OCI-LY3 (cell line): ENCODE results near the gene MOXD1.
A peak's percentile ranks its signal among the peaks of the same experiment; 100 is the strongest.

Experiments used
- H2AFZ ChIP-seq: fragments of 200-600, 300-600 bp; shearing (Covaris generic); 2 replicates; pipeline ENCODE4 v1.6.0; 2014; ENCODE audit warnings: antibody characterized with exemption, low read depth, low read length
- H3K27ac ChIP-seq: fragments of 200-600, 300-600 bp; sonication (generic); 2 replicates; pipeline ENCODE4 v1.5.1; 2014; ENCODE audit warnings: mild to moderate bottlenecking, low read length, moderate library complexity, mixed read lengths
- H3K27me3 ChIP-seq: fragments of 200-600, 300-600 bp; sonication (generic); 2 replicates; pipeline ENCODE4 v1.6.1; 2014; ENCODE audit warnings: low read depth, low read length, mixed read lengths
- H3K36me3 ChIP-seq: fragments of 200-600, 300-600 bp; sonication (generic); replicated peaks from 2 replicates; pipeline ENCODE3; 2014; ENCODE audit warnings: low read depth, low read length, mixed read lengths
- H3K4me1 ChIP-seq: fragments of 300-600, 200-600 bp; sonication (generic); 2 replicates; pipeline ENCODE4 v1.6.1; 2014; ENCODE audit warnings: low read length, mixed read lengths
- H3K4me2 ChIP-seq: fragments of 200-600, 300-600 bp; sonication (generic); 2 replicates; pipeline ENCODE4 v1.6.1; 2014; ENCODE audit warnings: low read length, mixed read lengths
- H3K4me3 ChIP-seq: fragments of 300-600, 200-600 bp; sonication (generic); 2 replicates; pipeline ENCODE4 v1.5.1; 2014; ENCODE audit warnings: antibody characterized with exemption, mild to moderate bottlenecking, low read length, moderate library complexity
- H3K79me2 ChIP-seq: fragments of 300-600, 200-600 bp; shearing (Covaris generic); 2 replicates; pipeline ENCODE4 v1.6.1; 2014; ENCODE audit warnings: mild to moderate bottlenecking, low read length, mixed read lengths
- H3K9ac ChIP-seq: fragments of 300-600, 200-600 bp; shearing (Covaris generic); 2 replicates; pipeline ENCODE4 v1.6.0; 2014; ENCODE audit warnings: mild to moderate bottlenecking, low read length, moderate library complexity
- H3K9me3 ChIP-seq: fragments of 200-600, 300-600 bp; shearing (Covaris generic); 2 replicates; pipeline ENCODE4 v1.6.1; 2014; ENCODE audit warnings: low read length, mixed read lengths; ENCODE audit not compliant: insufficient read depth
- H4K20me1 ChIP-seq: fragments of 200-600, 300-600 bp; sonication (generic); 2 replicates; pipeline ENCODE4 v1.6.1; 2016; ENCODE audit warnings: low read length, mixed read lengths; ENCODE audit not compliant: insufficient read depth
- CTCF ChIP-seq: fragments of 200-600, 300-600 bp; sonication (generic); IDR thresholded peaks from 2 replicates; pipeline ENCODE4 v1.5.1; 2014; ENCODE audit warnings: antibody characterized with exemption, low read length, low read depth
- EZH2phosphoT487 ChIP-seq: fragments of 200-600 bp; shearing (Covaris generic); IDR thresholded peaks from 2 replicates; pipeline ENCODE4 v1.6.1; 2018; ENCODE audit warnings: antibody characterized with exemption, mixed run types, low read depth

The MOXD1 gene

GRCh38 chr6:132268209-132268608 is 133.1 kb downstream of the MOXD1 start:
- H3K4me1 ChIP-seq, result peaks cover 26% of the 10 kb centered on the region
- H3K4me2 ChIP-seq, result peak overlapping the region; percentile 63

DNA sequence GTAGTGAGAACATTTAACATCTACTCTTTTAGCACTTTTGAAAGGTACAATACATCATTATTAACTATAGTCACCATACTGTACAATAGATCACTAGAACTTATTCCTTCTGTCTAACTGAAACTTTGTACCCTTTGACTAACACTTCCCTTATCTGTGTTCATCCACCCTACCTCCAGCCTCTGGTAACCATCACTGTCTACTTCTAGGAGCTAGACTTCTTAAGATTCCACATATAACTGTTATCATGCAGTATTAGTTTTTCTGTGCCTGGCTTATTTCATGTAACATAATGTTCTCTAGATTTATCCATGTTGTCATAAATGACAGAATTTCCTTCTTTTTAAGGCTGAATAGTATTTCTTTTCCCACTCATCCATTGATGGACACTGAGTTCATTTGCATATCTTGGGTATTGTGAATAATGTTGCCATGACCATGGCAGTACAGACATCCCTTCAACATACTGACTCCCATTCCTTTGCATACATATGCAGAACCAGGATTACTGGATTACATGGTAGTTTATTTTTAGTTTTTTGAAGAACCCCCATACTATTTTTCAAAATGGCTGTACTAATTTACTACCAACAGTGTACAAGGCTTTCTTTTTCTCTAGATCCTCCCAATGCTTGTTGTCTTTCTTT is 135.7 kb downstream of the MOXD1 start:
- Histone ChIP-seq H3K36me3 (no peaks in the 10 kb centered on the region), H3K4me1 (peaks cover 17% of the 10 kb centered on the region), H3K9ac (no peak overlapping the region), H3K4me3 (no peak overlapping the region), H4K20me1 (no peaks in the 10 kb centered on the region), H3K79me2 (no peaks in the 10 kb centered on the region), H2AFZ (no peak overlapping the region), H3K9me3 (no peaks in the 10 kb centered on the region), H3K27me3 (peaks cover 7% of the 10 kb centered on the region), H3K4me2 (no peak overlapping the region), H3K27ac (no peak overlapping the region)
- TF ChIP-seq EZH2phosphoT487, result no peak
- TF ChIP-seq CTCF, result no peak

More at GRCh38 chr6:132268209-132268608, 133.1 kb downstream of the MOXD1 start:
- no peak for TF ChIP-seq CTCF
- TF ChIP-seq EZH2phosphoT487, result no peak
- H3K4me3 ChIP-seq, result peak overlapping the region; percentile 28
- H3K36me3 ChIP-seq, result no peaks in the 10 kb centered on the region
- H3K79me2 ChIP-seq, result no peaks in the 10 kb centered on the region
- no peak overlapping the region for H2AFZ ChIP-seq
- no peak overlapping the region for H3K9ac ChIP-seq
- H3K27ac ChIP-seq, result no peak overlapping the region
- peaks cover 5% of the 10 kb centered on the region; the same call in 1 of the 2 replicates for H3K27me3 ChIP-seq
- H3K9me3 ChIP-seq, result no peaks in the 10 kb centered on the region
- no peaks in the 10 kb centered on the region for H4K20me1 ChIP-seq

DNA sequence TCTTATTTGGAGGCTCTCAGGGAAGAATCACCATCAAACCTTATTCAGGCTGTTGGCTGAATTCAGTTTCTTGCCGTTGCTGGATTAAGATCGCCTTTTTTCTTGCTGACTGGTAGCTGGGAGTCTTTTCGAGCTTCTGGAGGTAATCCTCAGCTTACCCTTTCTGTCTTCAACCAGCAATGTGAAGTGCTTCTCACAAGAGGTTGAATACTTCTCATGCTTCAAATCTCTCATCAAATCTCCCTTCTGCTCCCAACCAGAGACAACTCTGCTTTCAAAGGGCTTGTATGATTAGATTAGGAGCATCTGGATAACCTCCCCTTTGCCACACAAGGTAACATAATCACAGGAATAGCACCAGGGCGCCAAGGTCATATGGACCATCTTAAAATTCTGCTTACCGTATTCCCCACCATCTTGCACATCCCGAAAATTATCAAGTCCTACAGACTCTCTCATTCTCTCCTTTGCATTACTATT is 137.2 kb downstream of the MOXD1 start:
- Histone ChIP-seq H3K9ac (no peak overlapping the region), H3K9me3 (no peaks in the 10 kb centered on the region), H2AFZ (no peak overlapping the region), H3K4me2 (no peak overlapping the region), H3K36me3 (no peaks in the 10 kb centered on the region), H3K4me3 (no peak overlapping the region), H3K4me1 (peaks cover 15% of the 10 kb centered on the region), H3K79me2 (no peaks in the 10 kb centered on the region), H4K20me1 (no peaks in the 10 kb centered on the region), H3K27ac (no peak overlapping the region), H3K27me3 (peaks cover 8% of the 10 kb centered on the region)
- no peak for TF ChIP-seq EZH2phosphoT487
- TF ChIP-seq CTCF, result no peak

DNA sequence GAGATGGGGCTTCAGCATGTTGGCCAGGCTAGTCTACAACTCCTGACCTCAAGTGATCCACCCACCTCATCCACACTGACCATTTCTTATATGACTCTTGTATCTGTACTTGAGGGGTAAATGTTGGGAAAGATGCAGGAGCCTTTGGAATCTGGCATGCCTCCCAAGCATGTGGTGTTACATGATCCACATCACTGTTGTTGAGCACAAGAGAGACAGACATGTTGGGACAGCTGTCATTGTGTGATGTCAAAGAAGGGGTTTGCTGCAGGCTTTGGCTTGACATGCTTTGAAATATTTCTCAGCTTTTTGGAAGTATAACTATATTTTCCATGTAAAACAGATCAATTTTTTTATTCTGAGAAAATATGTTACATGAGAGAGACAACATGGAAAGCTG is 139.9 kb downstream of the MOXD1 start:
- Histone ChIP-seq H3K36me3 (no peaks in the 10 kb centered on the region), H4K20me1 (no peaks in the 10 kb centered on the region), H3K4me1 (no peaks in the 10 kb centered on the region), H3K27ac (no peak overlapping the region), H3K4me3 (no peak overlapping the region), H3K4me2 (no peak overlapping the region), H3K79me2 (no peaks in the 10 kb centered on the region), H3K9me3 (no peaks in the 10 kb centered on the region), H3K27me3 (peaks cover 5% of the 10 kb centered on the region; the same call in 1 of the 2 replicates), H3K9ac (no peak overlapping the region), H2AFZ (no peak overlapping the region)
- TF ChIP-seq EZH2phosphoT487 (no peak), CTCF (no peak)
